OCI-LY3 (cell line): ENCODE measurements around the gene CFAP298.
"Not testable (repeated sequence)": the region's sequence is repeated elsewhere in the genome, so short reads cannot be mapped to it uniquely, and the experiment has no call there.

Experiments used
- H2AFZ ChIP-seq: fragments of 200-600, 300-600 bp; shearing (Covaris generic); 2 replicates; pipeline ENCODE4 v1.6.0; 2014; ENCODE audit warnings: antibody characterized with exemption, low read depth, low read length
- H3K27ac ChIP-seq: fragments of 200-600, 300-600 bp; sonication (generic); 2 replicates; pipeline ENCODE4 v1.5.1; 2014; ENCODE audit warnings: mild to moderate bottlenecking, low read length, moderate library complexity, mixed read lengths
- H3K27me3 ChIP-seq: fragments of 200-600, 300-600 bp; sonication (generic); 2 replicates; pipeline ENCODE4 v1.6.1; 2014; ENCODE audit warnings: low read depth, low read length, mixed read lengths
- H3K36me3 ChIP-seq: fragments of 200-600, 300-600 bp; sonication (generic); replicated peaks from 2 replicates; pipeline ENCODE3; 2014; ENCODE audit warnings: low read depth, low read length, mixed read lengths
- H3K4me1 ChIP-seq: fragments of 300-600, 200-600 bp; sonication (generic); 2 replicates; pipeline ENCODE4 v1.6.1; 2014; ENCODE audit warnings: low read length, mixed read lengths
- H3K4me2 ChIP-seq: fragments of 200-600, 300-600 bp; sonication (generic); 2 replicates; pipeline ENCODE4 v1.6.1; 2014; ENCODE audit warnings: low read length, mixed read lengths
- H3K4me3 ChIP-seq: fragments of 300-600, 200-600 bp; sonication (generic); 2 replicates; pipeline ENCODE4 v1.5.1; 2014; ENCODE audit warnings: antibody characterized with exemption, mild to moderate bottlenecking, low read length, moderate library complexity
- H3K79me2 ChIP-seq: fragments of 300-600, 200-600 bp; shearing (Covaris generic); 2 replicates; pipeline ENCODE4 v1.6.1; 2014; ENCODE audit warnings: mild to moderate bottlenecking, low read length, mixed read lengths
- H3K9ac ChIP-seq: fragments of 300-600, 200-600 bp; shearing (Covaris generic); 2 replicates; pipeline ENCODE4 v1.6.0; 2014; ENCODE audit warnings: mild to moderate bottlenecking, low read length, moderate library complexity
- H3K9me3 ChIP-seq: fragments of 200-600, 300-600 bp; shearing (Covaris generic); 2 replicates; pipeline ENCODE4 v1.6.1; 2014; ENCODE audit warnings: low read length, mixed read lengths; ENCODE audit not compliant: insufficient read depth
- H4K20me1 ChIP-seq: fragments of 200-600, 300-600 bp; sonication (generic); 2 replicates; pipeline ENCODE4 v1.6.1; 2016; ENCODE audit warnings: low read length, mixed read lengths; ENCODE audit not compliant: insufficient read depth
- EZH2phosphoT487 ChIP-seq: fragments of 200-600 bp; shearing (Covaris generic); IDR thresholded peaks from 2 replicates; pipeline ENCODE4 v1.6.1; 2018; ENCODE audit warnings: antibody characterized with exemption, mixed run types, low read depth
- TF ChIP-seq, protein P1 (sequence below): fragments of 200-600, 300-600 bp; sonication (generic); IDR thresholded peaks from 2 replicates; pipeline ENCODE4 v1.5.1; 2014; ENCODE audit warnings: antibody characterized with exemption, low read length, low read depth

CFAP298 gene

DNA sequence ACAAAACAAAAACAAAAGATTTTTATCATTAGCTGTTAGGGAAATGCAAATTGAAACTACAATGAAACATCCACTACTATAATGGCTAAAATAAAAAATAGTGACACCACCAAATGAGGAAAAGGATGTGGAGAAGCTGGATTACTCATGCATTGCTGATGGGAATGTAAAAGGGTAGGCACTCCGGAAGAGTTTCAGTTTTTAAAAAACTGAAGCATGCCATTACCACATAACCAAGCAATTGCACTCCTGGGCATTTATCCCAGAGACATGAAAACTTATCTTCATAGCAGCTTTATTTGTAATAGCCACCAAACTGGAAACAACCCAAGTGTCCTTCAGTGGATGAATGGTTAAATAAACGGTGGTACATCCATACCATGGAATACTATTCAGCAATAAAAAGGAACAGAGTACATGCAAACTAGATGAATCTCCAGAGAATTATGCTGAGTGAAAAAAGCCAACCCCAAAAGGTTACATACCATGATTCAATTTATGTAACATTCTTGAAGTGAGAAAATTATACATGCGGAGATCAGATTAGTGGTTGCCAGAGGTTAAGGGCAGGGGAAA lies 14.5 kb upstream of the CFAP298 start:
- no peak overlapping the region for H3K27ac ChIP-seq
- H3K9ac ChIP-seq, result no peak overlapping the region
- no peaks in the 10 kb centered on the region for H3K9me3 ChIP-seq
- H3K79me2 ChIP-seq, result no peaks in the 10 kb centered on the region
- no peaks in the 10 kb centered on the region for H3K36me3 ChIP-seq
- no peaks in the 10 kb centered on the region for H3K4me1 ChIP-seq
- no peaks in the 10 kb centered on the region for H4K20me1 ChIP-seq
- H3K4me2 ChIP-seq, result no peak overlapping the region
- no peak overlapping the region for H2AFZ ChIP-seq
- no peaks in the 10 kb centered on the region for H3K27me3 ChIP-seq
- TF ChIP-seq EZH2phosphoT487, result no peak
- TF ChIP-seq, protein P1, sequence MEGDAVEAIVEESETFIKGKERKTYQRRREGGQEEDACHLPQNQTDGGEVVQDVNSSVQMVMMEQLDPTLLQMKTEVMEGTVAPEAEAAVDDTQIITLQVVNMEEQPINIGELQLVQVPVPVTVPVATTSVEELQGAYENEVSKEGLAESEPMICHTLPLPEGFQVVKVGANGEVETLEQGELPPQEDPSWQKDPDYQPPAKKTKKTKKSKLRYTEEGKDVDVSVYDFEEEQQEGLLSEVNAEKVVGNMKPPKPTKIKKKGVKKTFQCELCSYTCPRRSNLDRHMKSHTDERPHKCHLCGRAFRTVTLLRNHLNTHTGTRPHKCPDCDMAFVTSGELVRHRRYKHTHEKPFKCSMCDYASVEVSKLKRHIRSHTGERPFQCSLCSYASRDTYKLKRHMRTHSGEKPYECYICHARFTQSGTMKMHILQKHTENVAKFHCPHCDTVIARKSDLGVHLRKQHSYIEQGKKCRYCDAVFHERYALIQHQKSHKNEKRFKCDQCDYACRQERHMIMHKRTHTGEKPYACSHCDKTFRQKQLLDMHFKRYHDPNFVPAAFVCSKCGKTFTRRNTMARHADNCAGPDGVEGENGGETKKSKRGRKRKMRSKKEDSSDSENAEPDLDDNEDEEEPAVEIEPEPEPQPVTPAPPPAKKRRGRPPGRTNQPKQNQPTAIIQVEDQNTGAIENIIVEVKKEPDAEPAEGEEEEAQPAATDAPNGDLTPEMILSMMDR, result no peak
- no peak overlapping the region for H3K4me3 ChIP-seq

DNA sequence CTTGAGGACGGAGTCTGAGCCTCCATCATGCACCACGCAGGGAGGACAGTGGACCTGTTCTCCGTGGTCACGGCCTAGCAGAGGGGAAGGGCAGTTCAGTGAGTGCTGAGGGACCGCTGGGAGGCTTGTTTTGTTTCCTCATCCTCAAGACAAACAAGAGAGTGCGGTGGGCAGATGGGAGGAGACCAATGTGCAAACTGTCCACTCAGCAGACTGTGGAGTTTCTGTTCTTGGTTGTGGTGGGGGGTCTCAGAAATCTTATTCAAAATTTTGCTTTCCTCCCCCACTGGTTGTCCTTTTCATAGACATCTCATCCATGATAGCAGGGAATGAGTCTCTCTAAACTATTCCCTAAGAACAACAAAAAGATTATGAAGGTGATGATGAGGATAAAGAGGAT lies 6.0 kb upstream of the CFAP298 start:
- not testable (repeated sequence) for H3K4me2 ChIP-seq, H3K4me3 ChIP-seq, H3K27ac ChIP-seq, H2AFZ ChIP-seq, H3K79me2 ChIP-seq, H3K4me1 ChIP-seq, H3K9me3 ChIP-seq, H3K9ac ChIP-seq, H4K20me1 ChIP-seq, H3K36me3 ChIP-seq, H3K27me3 ChIP-seq

DNA sequence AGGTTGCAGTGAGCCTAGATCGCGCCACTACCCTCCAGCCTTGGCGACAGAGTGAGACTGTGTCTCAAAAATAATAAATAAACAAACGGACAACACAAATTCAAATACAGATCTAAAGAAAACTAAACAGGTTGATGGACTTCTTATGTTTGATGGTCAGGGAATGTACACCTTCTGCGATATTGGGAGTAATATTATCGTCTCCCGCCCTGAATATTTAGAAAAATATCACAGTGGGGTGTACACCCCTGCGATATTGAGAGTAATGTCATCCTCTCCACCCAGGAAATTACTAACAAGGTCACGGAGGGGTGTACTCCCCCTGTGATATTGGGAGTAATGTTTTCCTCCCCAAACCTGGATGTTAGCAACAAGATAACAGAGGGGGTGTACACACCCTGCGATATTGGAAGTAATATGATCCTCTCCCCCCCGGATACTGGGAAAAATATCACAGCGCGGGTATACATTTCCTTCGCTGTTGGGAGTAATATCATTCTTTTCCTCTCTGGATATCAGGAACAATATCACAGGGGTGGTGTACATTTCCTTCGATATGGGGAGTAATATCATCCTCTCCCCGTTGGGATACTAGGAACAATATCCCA lies 1.4 kb upstream of the CFAP298 start:
- Histone ChIP-seq H3K4me1 (peaks cover 8% of the 10 kb centered on the region; the same call in 1 of the 2 replicates), H3K4me3 (peak overlapping the region; percentile 79), H3K27me3 (no peaks in the 10 kb centered on the region), H2AFZ (no peak overlapping the region), H4K20me1 (no peaks in the 10 kb centered on the region; the same call in 1 of the 2 replicates), H3K9ac (no peak overlapping the region), H3K79me2 (peaks cover 24% of the 10 kb centered on the region), H3K4me2 (peak overlapping the region; percentile 91), H3K27ac (no peak overlapping the region), H3K9me3 (no peaks in the 10 kb centered on the region), H3K36me3 (peaks cover 3% of the 10 kb centered on the region)
- no peak for TF ChIP-seq EZH2phosphoT487
- TF ChIP-seq, protein P1, result no peak

DNA sequence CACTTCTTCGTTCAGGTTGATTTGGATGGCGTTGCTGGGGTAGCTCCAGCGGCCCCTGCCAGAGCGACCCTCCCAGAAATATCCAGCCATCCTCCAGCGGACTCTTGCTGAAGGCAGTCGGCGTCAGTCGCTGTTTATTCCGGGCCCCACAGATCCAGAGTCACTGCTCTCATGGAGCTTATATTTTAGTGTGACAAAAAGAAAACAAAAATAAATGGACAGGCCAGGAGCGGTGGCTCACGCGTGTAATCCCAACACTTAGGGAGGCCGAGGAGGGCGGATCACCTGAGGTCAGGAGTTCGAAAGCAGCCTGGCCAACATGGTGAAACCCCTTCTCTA lies 791 bp upstream of the CFAP298 start:
- peaks cover 3% of the 10 kb centered on the region for H3K36me3 ChIP-seq
- peak overlapping the region; percentile 90 for H2AFZ ChIP-seq
- H3K4me2 ChIP-seq, result peak overlapping the region; percentile 91
- H4K20me1 ChIP-seq, result no peaks in the 10 kb centered on the region; the same call in 1 of the 2 replicates
- peaks cover 8% of the 10 kb centered on the region; the same call in 1 of the 2 replicates for H3K4me1 ChIP-seq
- no peak for TF ChIP-seq EZH2phosphoT487
- TF ChIP-seq, protein P1, result no peak
- peak overlapping the region; percentile 69 for H3K9ac ChIP-seq
- 0 out of 2 replicates have a peak overlapping the region, but pooled peaks have one; percentile 76 for H3K27ac ChIP-seq
- H3K4me3 ChIP-seq, result peak overlapping the region; percentile 79
- no peaks in the 10 kb centered on the region for H3K27me3 ChIP-seq
- H3K9me3 ChIP-seq, result no peaks in the 10 kb centered on the region
- H3K79me2 ChIP-seq, result peaks cover 24% of the 10 kb centered on the region
